A673 (cell line): ENCODE results near the gene PEX16. TPM values are rescaled to one million over a fixed set of nuclear protein-coding genes. Genes with fewer than 3 reads are reported as not detected.

Experiments
- BruUV-seq: library from RNA; stranded (reverse); fragments of 400-500 nt; replicated peaks from 2 replicates; lab custom pipeline; 2021; lab: Mats Ljungman, UMichigan
- CTCF ChIA-PET: fragments of 300-600 bp; sonication (Branson Sonifier 250); formaldehyde crosslinking; loops from one replicate; lab custom pipeline; 2022; ENCODE audit warnings: antibody characterized with exemption; lab: Charles Lee
- POLR2A ChIA-PET: fragments of 300-600 bp; sonication (Branson Sonifier 250); formaldehyde crosslinking; loops from one replicate; lab custom pipeline; 2022; ENCODE audit warnings: antibody characterized with exemption; ENCODE audit not compliant: low non-redundant PET; lab: Charles Lee
- DNase-seq: peaks from one replicate; pipeline ENCODE4 v3.0.0-alpha.2; 2015; ENCODE audit warnings: low spot score
- H3K27ac ChIP-seq: fragments of 200-600 bp; sonication (generic); 2 replicates; pipeline ENCODE4 v1.5.1; 2016; ENCODE audit warnings: mixed run types, low read depth, mild to moderate bottlenecking, mixed read lengths, antibody characterized with exemption, low read length; ENCODE audit not compliant: poor library complexity, severe bottlenecking
- H3K27me3 ChIP-seq: fragments of 200-600 bp; sonication (generic); replicated peaks from 2 replicates; pipeline ENCODE4 v1.6.1; 2017; ENCODE audit warnings: mixed run types, low read depth, mild to moderate bottlenecking, mixed read lengths, antibody characterized with exemption, low read length; ENCODE audit not compliant: insufficient read depth, poor library complexity
- H3K36me3 ChIP-seq: fragments of 200-600 bp; sonication (generic); 2 replicates; pipeline ENCODE4 v1.6.1; 2016; ENCODE audit warnings: mixed run types, mild to moderate bottlenecking, mixed read lengths, antibody characterized with exemption, low read length; ENCODE audit not compliant: insufficient read depth, poor library complexity, severe bottlenecking
- H3K4me1 ChIP-seq: fragments of 200-600 bp; sonication (generic); 2 replicates; pipeline ENCODE4 v1.6.1; 2017; ENCODE audit warnings: mixed run types, mild to moderate bottlenecking, mixed read lengths, antibody characterized with exemption, low read length; ENCODE audit not compliant: insufficient read depth, poor library complexity, severe bottlenecking
- H3K4me3 ChIP-seq: fragments of 200-600 bp; sonication (generic); 2 replicates; pipeline ENCODE4 v1.5.1; 2016; ENCODE audit warnings: low read depth, mixed run types, mild to moderate bottlenecking, mixed read lengths, low read length; ENCODE audit not compliant: poor library complexity, severe bottlenecking
- H3K9me3 ChIP-seq: fragments of 200-600 bp; sonication (generic); 2 replicates; pipeline ENCODE4 v1.6.1; 2016; ENCODE audit warnings: mixed run types, low read depth, mild to moderate bottlenecking, mixed read lengths, antibody characterized with exemption, low read length; ENCODE audit not compliant: poor library complexity, severe bottlenecking
- EZH2 ChIP-seq: fragments of 200-600 bp; sonication (generic); IDR thresholded peaks from 2 replicates; pipeline ENCODE4 v1.6.1; 2017; ENCODE audit warnings: borderline replicate concordance, low read depth, mild to moderate bottlenecking, mixed read lengths, antibody characterized with exemption, low read length; ENCODE audit not compliant: poor library complexity, severe bottlenecking
- intact Hi-C: fragments of 100-400 bp; cut with micrococcal nuclease; formaldehyde crosslinking; loops from one replicate; pipeline ENCODE4 v1.10.0; 2022; ENCODE audit not compliant: unreplicated experiment
- total RNA-seq: library from RNA; stranded (reverse); gene quantifications from 2 replicates; pipeline ENCODE4 v1.2.3, GENCODE V29; 2021
- TF ChIP-seq, protein P1 (sequence below): fragments of 300-800, 200-600 bp; sonication (generic); conservative IDR thresholded peaks from 2 replicates; pipeline ENCODE4 v1.5.1; 2017; ENCODE audit warnings: low read depth, mild to moderate bottlenecking, antibody characterized with exemption, low read length, moderate library complexity, mixed read lengths

Gene PEX16
- total RNA-seq, 1 experiment from 2014 or later, result 64.1 TPM

DNA sequence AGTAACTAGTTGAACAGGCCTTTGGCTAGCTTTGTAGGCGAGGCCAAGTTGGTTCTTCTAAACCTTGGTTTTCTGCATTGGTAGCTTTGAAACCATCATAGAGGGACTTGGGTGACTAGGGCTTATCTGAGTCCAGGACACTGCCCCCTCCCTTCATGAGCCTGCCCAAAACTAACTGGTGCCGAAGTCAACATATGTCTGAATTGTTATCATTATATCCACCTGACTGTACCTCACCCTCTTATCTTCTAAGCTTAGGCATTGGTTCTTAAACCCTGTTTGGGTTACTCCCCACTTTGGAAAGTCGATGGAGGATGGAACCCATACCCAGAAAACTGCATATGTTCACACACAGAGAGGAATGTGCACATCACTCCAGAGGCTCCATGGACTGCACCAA is 39.8 kb downstream of the PEX16 start:
- TF ChIP-seq, protein P1, sequence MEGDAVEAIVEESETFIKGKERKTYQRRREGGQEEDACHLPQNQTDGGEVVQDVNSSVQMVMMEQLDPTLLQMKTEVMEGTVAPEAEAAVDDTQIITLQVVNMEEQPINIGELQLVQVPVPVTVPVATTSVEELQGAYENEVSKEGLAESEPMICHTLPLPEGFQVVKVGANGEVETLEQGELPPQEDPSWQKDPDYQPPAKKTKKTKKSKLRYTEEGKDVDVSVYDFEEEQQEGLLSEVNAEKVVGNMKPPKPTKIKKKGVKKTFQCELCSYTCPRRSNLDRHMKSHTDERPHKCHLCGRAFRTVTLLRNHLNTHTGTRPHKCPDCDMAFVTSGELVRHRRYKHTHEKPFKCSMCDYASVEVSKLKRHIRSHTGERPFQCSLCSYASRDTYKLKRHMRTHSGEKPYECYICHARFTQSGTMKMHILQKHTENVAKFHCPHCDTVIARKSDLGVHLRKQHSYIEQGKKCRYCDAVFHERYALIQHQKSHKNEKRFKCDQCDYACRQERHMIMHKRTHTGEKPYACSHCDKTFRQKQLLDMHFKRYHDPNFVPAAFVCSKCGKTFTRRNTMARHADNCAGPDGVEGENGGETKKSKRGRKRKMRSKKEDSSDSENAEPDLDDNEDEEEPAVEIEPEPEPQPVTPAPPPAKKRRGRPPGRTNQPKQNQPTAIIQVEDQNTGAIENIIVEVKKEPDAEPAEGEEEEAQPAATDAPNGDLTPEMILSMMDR, result no peak
- no peak for TF ChIP-seq EZH2
- DNase-seq, result no peak
- intact Hi-C loops, result loop anchor here (10.0 kb wide), 1 partner anchor 357 kb away; no protein-coding TSS in a partner anchor
- Histone ChIP-seq H3K27me3 (no peaks in the 10 kb centered on the region), H3K4me3 (no peak overlapping the region), H3K9me3 (no peaks in the 10 kb centered on the region), H3K36me3 (peaks cover 31% of the 10 kb centered on the region), H3K4me1 (peaks cover 35% of the 10 kb centered on the region), H3K27ac (no peak overlapping the region)
- BruUV-seq, result no TSS peak
- CTCF ChIA-PET, result no interaction called here
- POLR2A ChIA-PET, result no interaction called here

DNA sequence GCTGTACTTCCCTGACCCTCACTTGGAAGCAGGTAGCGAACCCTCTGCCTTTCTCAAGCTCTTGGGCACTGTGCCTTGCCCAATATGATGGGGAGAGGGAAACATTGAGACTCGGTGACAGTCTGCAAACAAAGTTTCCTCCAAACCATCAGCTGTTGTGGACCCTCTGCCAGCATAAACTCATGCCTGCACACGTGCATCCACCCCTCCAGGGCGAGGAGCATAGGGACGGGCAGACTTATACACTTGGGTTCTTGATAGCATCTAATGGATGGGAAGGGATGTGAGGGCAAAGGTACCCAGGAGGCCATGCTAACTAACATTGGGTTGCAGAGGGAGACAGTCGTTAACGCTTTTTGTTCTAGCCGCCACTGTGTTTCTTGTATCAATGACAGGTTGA is 40.5 kb downstream of the PEX16 start:
- BruUV-seq, result no TSS peak
- intact Hi-C loops, result loop anchor here (10.0 kb wide), 1 partner anchor 358 kb away; no protein-coding TSS in a partner anchor
- Histone ChIP-seq H3K36me3 (peaks cover 31% of the 10 kb centered on the region), H3K27me3 (no peaks in the 10 kb centered on the region), H3K4me1 (peaks cover 42% of the 10 kb centered on the region), H3K9me3 (no peaks in the 10 kb centered on the region), H3K27ac (no peak overlapping the region), H3K4me3 (no peak overlapping the region)
- DNase-seq, result no peak
- no peak for TF ChIP-seq EZH2
- TF ChIP-seq, protein P1, result no peak
- CTCF ChIA-PET, result no interaction called here
- POLR2A ChIA-PET, result no interaction called here

DNA sequence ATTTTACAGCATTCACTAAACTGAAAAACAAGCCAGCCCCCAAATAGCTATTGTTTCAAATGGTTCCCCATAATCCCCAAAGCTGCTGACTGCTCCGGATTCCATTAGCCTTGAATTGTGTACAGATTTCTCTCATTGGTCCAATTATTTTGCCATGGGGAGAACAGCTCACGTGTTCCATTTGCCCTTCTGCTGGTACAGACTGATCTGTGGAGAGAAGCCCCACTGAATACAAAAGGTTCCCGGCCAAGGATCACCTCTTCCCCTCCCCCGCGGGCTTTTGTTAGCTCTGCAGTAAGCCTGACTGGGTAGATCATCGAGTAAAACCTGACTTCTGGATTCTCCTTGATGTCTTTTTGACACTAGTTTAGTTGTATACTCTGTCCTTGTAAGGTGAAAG is 41.3 kb downstream of the PEX16 start:
- DNase-seq, result no peak
- H3K27ac ChIP-seq, result no peak overlapping the region
- TF ChIP-seq, protein P1, result no peak
- TF ChIP-seq EZH2, result no peak
- H3K4me1 ChIP-seq, result peaks cover 45% of the 10 kb centered on the region
- peaks cover 33% of the 10 kb centered on the region for H3K36me3 ChIP-seq
- CTCF ChIA-PET, result no interaction called here
- POLR2A ChIA-PET, result no interaction called here
- no peak overlapping the region for H3K4me3 ChIP-seq
- BruUV-seq, result no TSS peak
- intact Hi-C loops, result loop anchor here (10.0 kb wide), 1 partner anchor 358 kb away; no protein-coding TSS in a partner anchor
- H3K9me3 ChIP-seq, result no peaks in the 10 kb centered on the region
- H3K27me3 ChIP-seq, result no peaks in the 10 kb centered on the region
